ENCODE data around the gene LCN2.

The LCN2 gene

DNA sequence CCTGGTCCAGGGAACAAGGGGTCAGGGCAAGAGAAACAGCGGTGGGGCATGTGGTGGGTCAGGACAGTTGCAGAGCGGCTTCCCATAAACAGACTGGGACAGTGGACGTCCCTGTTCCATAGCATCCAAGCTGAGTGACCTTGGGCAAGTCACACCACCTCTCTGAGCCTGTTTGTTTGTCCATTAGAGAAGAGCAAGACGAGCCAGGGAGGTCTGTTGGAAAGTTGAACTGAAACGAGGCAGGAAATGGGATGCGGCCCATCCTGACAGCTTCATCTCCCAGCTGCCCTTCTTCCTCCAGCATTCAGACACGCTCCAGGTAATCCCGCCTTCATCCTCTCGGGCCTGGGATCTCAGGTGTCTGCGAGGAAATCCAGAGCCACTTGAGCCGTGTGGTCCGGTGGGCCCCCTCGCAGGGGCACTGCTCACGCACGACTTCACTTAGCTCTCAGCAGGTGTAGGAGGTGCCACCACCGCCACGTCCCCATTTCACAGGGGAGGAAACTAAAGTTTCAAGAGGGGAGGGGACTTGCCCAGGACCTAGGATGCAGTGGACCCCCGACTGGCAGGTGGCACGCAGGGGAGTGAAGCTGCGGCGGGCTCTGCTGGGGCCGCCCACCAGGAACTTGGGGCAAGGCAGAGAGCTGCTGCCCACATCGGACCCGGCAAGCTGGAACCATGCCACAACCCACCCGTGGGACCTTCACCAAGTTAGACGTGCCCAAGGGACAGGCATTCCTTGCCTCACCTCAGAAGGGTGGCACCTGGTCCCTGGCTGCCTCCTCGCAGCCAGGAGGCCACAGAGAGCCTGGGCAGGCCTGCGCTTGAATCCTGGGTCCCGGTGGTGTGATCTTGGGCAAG, 34.7 kb upstream of the LCN2 start:
- no peak for DNase-seq (ENCODE audit: low read depth in 2 of 2, low spot score in 1 of 2)

DNA sequence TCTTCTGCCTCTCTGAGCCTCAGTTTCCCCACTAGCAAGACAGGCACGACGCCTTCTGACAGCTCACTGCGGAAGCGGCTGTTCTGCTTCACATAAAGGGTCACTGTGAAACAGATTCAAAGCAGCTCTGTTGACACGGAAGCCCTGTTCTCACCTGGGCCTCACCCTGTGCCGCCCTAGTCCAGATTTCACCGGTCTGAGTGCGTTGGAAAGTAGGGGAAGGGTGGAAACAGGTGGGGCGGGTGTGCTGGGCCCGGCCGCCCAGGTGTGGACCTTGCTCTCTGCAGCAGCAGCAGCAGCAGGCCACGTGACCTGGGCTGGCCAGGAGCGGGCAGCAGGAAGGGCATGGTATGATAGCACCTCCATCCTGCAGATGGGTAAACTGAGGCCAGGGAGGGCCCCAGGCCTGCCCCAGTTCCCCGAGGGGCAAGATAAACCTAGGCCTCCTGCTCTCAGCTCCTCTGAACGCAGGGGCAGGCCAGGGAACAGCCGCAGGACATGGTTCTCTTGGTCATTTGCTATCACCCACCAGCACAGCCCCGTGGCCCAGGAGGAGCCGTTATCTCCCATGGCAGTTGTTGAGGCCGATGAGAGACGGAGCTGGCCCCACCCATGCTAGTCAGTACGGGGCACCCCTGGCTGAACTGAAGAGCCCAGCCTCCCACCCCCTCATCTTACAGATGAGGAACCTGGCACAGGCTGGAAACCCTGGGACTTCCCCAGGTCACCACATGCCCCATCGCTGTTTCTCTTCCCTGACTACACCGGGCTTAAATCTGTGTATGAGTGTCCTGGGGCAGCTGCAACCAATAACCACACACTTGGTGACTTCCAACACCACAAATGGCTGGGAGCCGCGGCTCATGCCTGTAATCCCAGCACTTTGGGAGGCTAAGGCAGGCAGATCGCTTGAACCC, 33.8 kb upstream of the LCN2 start:
- DNase-seq (ENCODE audit: low read depth in 2 of 2, low spot score in 1 of 2): no peak

DNA sequence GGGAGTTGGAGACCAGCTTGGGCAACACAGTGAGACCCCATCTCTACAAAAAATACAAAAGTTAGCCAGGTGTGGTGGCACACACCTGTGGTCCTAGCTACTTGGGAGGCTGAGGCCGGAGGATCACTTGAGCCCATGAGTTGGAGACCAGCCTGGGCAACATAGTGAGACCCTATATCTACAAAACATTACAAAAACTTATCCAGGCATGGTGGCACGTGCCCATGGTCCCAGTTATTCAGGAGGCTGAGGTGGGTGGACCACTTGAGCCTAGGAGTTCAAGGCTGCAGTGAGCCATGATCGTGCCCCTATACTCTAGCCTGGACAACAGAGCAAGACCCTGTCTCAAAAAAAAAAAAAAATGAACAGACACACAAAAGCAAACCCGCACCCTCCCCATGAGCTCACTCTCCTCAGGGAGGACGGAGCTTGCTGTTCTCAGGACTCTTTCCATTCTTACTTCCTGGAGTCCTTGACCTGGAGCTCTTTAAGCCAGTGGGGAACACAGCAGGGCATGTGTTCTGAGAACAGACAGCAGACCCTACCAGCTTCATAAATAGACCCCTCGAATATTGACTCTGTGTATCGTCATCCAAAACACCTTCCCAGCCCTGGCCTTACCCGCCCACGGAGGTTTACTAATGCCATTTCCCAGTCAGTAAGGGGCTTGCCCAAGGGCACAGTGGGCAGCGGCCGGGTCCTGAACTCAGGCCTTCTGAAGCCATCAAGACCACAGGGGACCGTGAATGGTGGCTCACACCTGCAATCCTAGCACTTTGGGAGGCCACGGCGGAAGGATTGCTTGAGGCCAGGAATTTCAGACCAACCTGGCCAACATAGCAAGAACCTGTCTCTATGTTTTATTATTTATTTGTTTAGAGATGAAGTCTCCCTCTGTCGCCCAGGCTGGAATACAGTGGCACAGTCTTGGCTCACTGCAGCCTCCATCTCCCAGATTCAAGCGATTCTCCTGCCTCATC, 32.9 kb upstream of the LCN2 start:
- no peak for DNase-seq (ENCODE audit: low read depth in 2 of 2, low spot score in 1 of 2)

DNA sequence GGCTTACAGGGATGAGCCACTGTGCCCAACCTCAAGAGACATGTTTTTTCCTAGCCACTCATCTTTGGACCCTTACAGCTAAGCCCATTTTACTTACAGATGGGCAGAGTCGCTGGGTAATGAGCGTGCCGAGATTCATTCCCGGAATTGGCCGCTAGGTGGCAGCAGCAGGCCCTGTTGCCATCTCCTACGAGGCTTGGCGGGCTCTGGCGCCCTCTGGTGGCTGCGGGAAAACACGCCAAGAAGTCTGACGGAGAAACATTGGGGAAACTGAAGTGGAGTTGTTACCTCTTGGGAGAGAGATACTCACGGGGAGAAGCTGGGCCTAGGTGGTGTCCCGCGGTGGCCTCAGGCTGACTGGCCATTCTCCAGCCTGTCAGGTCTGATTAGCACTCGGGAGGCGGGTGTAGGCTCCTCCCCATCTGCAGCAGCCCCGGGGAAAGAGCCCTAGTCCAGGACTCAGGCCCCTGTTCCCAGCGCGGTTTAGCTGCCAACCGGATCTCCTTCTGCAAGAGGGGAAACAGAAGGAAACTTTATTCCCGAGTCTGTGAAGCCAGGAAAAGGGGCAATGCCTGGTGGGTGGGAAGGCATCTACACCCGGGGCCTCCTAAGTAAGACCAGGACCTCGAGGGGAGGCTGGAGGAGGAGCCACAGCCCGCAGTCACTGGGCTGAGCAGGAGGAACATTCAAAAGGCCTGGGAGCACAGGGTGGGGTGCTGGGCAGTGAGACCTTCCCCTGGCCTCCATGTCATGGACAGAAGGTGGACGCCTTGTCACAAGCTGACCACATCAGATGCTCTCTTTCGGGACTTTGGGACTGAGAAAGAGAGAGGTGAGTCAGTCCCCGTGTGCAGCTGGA, 31.4 kb upstream of the LCN2 start:
- peak; percentile 95 to 98 for DNase-seq (ENCODE audit: low read depth in 2 of 2, low spot score in 1 of 2)

DNA sequence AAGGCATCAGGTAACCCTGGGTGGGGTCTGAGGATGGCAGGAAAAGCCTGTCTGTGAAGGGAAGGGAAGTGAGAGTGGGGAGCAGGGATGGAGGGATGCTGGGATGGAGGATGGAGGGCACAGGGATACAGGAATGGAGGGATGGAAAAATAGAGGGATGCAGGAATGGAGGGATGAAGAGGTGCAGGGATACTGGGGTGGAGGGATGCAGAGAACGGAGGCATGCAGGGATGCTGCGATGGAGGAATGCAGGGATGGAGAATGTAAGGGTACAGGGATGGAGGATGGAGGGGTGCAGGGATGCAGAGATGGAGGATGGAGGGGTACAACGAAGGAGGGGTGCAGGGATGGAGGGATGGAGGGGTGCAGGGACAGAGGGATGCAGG, 30.8 kb upstream of the LCN2 start:
- DNase-seq (ENCODE audit: low read depth in 2 of 2, low spot score in 1 of 2): no peak

DNA sequence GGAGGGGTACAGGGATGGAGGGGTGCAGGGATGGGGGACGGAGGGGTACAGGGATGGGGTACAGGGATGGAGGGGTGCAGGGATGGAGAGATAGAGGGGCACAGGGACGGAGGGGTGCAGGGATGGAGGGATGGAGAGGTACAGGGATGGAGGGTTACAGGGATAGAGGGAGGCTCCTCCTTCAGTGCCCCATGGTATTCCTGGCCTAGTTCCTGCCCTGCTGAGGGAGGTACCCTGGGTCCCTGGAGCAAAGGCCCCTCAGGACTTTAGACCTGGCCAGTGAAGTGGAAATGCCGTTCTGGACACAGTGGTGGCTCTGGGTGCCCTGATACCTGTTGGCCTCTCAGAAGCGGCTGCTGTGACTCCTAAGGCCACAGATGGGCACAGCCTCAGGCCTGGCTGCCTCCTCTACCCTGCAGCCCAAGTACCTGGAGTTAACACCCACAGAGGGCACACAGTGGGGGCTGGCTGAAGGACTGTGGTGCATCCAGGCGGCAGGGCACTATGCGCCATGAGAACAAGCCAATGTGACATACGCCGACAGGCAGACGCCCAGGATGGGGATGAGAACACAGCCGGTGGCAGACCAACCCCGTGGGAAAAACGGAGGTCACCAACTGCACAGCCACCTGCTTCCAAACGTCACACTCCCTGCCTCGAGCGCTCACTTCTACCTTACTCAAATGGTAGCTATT, 30.1 kb upstream of the LCN2 start:
- no peak for DNase-seq (ENCODE audit: low read depth in 2 of 2, low spot score in 1 of 2)

DNA sequence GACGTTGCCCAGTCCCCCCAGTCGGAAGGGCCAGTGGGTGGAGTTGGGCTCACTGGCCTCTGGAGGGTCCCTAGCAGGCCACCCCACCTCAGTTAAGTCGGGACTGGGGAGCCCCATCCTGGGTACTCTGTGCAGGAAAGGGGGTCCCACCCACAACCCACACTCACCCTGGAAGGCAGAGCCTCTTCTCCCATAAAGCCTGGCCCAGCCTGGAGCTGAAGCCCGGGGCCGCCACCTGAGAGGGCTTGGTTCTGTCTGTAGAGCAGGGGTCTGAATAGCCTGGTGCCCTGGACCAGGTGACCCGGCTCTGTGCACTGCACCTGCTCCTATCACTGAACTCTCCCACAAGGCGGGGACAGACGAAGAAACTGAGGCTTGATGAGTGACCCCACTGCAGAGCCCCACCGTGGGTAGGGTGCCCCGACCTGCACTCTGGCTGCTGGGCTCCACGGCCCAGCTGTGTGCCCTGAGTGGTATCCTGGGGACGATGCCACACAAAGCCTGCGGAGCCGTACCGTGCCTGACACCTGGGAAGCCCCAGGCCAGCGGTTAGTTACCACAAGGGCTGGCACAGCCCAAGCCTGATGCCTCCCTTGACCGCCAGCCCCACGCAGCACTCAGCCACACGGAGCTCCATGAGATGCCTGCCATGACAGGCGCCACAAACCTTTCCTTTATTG, 29.1 kb upstream of the LCN2 start:
- no peak for DNase-seq (ENCODE audit: low read depth in 2 of 2, low spot score in 1 of 2)

DNA sequence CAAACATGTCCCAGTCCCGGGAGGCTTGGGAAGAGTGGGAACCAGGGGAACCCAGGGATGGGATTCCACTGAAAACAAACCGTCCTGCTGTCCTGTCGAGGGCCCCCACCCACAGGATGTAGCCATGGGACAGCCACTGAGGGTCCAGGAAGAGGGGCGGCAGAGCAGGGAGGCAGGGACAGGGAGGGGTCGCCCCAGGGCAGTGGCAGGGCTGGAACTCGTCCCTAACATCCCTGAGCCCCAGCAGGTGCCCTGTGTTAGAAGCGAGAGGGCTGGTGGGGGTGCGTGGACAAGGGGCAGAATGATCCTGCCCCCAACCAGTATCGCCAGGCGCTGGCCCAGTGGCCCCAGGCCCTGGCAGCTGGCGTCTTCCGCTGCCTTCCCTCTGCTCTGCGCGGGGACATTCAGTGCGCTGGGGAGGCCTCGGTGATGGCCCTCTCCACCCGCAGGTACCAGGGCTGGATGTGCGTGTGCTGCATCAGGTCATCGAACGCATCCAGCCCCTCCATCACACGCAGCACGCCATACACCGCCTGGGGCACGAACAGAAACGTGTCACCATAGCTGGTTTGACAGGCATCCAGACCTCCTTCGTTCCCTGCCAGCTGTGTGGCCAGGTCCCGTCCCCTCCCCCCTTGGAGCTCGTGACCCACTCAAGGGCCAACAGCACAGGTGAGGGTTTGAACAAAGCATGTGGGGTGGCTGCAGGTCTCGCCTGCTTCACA, 28.4 kb upstream of the LCN2 start:
- DNase-seq (ENCODE audit: low read depth in 2 of 2, low spot score in 1 of 2): no peak

DNA sequence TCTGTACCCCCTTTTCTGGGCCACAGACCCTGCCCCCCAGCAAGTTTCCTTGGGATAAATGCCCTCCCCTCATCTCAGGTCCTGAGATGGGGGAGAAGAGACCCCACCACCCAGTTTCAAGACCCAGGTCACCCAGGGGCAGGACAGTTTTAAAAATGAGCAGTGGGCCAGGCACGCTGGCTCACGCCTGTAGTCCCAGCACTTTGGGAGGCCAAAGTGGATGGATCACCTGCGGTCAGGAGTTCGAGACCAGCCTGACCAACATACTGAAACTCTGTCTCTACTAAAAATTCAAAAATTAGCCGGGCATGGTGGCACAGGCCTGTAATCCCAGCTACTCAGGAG, 27.8 kb upstream of the LCN2 start:
- no peak for DNase-seq (ENCODE audit: low read depth in 2 of 2, low spot score in 1 of 2)

DNA sequence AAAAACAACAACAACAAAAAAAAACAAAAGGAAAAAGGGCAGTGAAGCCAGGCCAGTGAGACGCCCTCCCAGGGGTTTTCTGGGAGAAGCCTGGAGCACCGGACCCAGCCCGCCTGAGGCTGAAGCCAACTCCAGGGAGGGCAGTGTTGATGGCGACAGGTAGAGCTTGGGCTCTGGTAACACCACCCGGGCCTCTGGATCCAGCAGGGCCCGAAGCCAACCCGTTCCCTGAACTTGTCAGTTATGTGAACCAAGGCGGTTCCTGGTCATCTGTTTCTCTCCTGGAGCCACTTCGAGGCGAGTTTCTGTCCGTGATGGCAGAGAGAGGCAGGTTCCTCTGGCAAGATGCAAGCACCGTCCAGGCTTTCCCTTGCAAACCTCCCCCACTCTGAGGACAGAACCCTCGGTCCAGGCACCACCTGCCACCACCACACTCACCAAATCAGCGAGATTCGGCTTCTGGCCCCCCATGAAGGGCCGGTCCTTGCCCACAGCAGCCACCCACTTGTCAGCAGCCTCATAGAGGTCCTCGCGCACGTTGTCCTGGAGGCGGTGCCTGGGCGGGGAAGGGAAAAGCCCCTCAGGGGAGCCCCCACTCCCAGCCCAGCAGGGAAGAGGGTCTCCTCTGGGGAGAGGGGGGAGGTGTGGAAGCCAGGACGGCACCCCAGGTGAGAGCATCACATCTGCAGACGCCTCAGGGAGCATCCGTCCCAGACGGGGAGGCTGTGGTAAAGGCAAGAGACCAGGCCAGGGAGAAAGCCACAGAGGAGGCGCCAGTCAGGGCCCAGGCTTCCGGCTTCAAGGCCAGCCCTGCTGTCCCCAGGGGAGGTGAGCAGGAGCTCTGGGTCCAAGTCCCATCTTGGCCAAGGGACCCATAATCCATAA, 27.1 kb upstream of the LCN2 start:
- DNase-seq (ENCODE audit: low read depth in 2 of 2, low spot score in 1 of 2): no peak

DNA sequence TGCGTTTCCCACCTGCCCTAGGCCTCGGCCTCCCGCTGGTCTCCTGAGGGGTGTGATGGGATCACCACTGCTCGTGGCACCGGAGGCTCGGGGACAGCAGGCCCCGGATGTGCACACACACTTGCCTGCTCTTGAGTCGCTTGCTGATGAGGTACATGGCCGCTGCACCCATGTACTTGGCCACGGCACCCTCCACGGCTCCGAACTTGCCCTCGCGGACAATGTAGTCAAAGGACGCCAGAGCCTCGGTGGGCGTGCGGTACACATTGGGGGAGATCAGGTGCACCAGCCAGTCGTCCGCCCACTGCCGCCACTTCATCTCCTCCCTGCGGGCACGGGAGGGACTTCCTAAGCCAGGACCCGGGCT, 26.5 kb upstream of the LCN2 start:
- no peak for DNase-seq (ENCODE audit: low read depth in 2 of 2, low spot score in 1 of 2)

DNA sequence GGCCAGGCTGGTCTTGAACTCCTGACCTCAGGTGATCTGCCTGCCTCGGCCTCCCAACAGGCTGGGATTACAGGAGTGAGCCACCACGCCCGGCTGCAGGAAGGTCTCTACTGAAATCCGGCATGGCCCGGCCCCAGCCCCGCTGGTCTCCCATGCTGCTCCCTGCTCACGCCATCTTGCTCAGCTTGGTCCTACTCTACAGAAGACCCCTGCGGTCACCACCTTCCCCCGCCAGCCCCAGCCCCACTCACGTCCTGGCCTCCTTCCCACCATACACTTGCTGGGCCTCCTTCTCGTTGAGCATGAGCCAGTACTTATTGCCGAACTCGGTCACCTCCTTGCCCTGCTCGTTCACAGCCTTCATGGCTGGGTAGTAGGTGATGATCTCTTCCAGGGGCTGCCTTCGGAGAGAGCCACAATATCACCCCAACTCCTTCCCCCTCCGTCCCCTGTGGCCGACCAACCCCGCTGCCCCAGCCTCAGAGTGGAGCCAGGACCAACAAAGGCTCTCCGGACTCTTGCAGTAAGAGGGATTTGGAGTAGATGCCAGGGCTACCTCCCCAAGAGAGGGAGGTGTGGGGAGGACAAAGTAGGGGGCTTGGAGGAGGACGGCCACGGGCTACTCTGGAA, 25.7 kb upstream of the LCN2 start:
- DNase-seq (ENCODE audit: low read depth in 2 of 2, low spot score in 1 of 2): no peak

DNA sequence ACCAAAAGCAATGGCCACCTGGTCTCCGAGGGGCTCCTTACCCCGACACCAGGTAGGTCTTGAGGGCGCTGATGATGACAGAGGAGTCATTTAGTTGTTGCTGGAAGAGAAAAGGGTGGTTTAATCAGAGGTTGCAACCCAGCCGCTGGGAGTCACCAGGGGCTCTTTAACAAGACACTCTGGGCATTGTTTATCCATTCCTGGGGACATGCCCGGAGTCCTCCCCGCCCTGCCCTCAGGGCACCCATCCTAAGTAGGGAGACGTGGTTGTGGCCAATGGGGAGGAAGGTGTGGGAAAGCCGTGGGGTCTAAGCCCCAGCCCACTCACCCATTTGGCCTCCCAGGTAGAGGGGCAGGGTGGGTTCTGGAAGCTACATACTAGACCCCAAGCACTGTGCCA, 24.8 kb upstream of the LCN2 start:
- no peak for DNase-seq (ENCODE audit: low read depth in 2 of 2, low spot score in 1 of 2)

DNA sequence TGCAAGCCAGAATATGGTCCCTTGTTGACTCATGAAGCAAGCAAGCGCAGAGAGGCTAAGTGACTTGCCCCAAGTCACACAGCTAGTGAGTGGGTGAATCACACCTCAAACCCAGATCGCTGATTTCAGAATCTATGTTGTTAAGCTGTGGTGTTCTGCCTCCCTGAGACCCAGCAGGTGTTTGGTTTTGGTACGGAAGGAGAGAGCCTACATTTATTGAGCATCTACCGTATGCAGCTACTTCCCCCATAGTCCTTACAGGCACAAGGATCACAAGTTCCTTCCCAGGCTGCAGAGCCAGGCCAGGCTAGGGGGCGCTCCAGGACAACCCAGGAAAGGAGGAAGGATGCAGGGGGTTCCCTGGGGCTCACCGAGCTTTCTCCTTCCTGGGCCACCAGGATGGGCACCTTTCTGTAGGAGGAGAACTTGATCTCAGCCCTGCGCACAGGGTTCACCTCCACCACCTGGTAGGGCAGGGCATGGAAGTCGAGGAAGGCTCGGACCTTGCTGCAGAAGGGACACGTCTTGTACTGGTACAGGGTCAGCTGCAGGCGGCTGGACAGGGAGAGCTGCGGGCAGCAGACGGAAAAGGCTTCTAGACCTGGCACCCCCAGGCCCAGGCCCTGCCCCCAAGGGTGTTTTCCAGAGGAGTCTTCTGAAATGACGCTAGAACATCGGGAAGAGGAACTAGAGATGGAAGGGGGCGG, 24.2 kb upstream of the LCN2 start:
- no peak for DNase-seq (ENCODE audit: low read depth in 2 of 2, low spot score in 1 of 2)

DNA sequence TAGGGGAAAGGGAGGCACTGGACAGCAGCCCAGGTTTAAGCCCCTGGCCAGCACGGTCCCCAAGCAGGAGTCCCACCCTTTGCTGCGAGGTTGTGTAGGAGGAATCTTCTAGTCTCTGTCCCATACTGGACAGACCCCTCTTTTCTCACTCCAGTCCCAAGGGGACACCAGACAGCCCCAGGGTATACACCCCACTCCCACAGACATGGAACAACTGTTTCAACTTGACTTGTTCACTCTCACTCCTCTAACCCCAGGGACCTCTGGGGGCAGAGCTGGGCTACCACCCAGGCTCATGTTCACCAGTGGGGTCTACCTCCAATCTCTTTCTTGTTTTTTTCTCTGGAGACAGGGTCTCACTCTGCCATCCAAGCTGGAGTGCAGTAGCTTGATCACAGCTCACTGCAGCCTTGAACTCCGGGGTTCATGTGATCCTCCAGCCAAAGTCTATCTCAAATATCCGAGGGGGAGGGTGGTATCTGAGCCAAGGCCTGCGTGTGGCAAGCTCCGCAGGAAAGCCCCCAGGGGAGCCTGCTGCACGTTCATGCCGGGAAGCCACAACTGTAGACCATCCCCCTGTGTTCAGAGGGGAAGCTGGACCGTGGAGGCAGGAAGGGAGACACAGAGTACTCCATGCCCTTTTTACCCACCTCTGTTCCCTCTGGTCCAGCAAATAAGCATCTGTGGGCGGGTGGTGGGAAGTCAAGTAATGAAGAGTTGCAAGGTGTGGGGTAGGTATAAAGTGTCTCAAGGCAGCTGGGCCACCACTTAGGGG, 23.5 kb upstream of the LCN2 start:
- no peak for DNase-seq (ENCODE audit: low read depth in 2 of 2, low spot score in 1 of 2)

DNA sequence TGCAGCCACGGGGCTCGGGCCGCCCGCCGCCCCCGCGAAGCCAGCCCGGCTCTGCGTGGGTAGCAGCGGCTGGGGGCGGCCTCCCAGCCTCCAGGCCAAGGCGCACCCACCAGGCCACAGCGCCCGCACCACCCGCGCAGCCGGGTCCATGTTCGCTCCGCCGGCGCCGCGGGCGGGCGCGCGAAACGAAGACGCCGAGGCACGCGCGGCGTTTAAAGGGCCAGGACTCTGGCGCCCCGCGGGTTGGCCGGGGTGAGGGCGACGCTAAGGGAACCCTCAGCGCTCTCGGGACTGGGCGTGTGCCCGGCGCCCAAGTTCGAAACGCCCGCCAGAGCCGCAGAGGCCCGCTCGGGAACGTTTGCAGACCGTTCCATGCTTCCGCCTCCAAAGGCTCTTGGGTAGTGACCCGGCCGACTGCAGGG, 21.7 kb upstream of the LCN2 start, which contains the start of gene PTGES2:
Gene PTGES2 (minus strand): TSS at position 162 of the 422 bp plus-strand sequence. CDS start 12 bp downstream, at position 150.
- DNase-seq (ENCODE audit: low read depth in 2 of 2, low spot score in 1 of 2): peak; percentile 53 to 59

All from stimulated activated CD8-positive, alpha-beta memory T cell treated with anti-CD3 and anti-CD28 coated beads, Interleukin-4, amount 100 ng/mL, for 1 hour (primary cell).